VCaP (cell line): Measurements from ENCODE around the gene PGA3.
"Not testable (repeated sequence)": the region's sequence is repeated elsewhere in the genome, so short reads cannot be mapped to it uniquely, and the experiment has no call there.

Experiments
- H3K27ac ChIP-seq: fragments of 450-650 bp; 2 replicates; pipeline ENCODE4 v1.5.1; 2017
- TF ChIP-seq, protein P1 (sequence below): fragments of 450-650 bp; conservative IDR thresholded peaks from 2 replicates; pipeline ENCODE4 v1.5.1; 2017; ENCODE audit warnings: mild to moderate bottlenecking, moderate library complexity

PGA3 gene

DNA sequence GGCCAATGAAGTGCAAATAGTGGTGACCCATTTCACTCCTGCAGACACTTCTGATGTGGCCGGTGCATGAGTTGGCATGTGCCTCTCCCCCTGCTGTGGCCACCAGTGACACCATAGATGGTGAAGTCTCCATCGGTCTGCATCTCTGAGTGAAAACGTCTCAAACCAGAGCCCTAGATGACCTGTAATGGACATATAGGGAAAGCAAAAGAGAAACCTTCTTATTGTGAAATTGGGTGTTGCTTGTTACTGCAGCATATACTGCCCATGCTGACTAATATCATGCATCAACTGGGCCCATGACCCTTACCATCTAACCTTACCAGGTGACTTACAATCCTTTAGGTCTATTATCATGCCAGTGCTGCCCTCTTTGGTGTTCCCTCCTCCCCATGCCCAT, 30.4 kb upstream of the PGA3 start:
- H3K27ac ChIP-seq = peak overlapping the region; percentile 43
- TF ChIP-seq, protein P1, sequence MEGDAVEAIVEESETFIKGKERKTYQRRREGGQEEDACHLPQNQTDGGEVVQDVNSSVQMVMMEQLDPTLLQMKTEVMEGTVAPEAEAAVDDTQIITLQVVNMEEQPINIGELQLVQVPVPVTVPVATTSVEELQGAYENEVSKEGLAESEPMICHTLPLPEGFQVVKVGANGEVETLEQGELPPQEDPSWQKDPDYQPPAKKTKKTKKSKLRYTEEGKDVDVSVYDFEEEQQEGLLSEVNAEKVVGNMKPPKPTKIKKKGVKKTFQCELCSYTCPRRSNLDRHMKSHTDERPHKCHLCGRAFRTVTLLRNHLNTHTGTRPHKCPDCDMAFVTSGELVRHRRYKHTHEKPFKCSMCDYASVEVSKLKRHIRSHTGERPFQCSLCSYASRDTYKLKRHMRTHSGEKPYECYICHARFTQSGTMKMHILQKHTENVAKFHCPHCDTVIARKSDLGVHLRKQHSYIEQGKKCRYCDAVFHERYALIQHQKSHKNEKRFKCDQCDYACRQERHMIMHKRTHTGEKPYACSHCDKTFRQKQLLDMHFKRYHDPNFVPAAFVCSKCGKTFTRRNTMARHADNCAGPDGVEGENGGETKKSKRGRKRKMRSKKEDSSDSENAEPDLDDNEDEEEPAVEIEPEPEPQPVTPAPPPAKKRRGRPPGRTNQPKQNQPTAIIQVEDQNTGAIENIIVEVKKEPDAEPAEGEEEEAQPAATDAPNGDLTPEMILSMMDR = no peak

DNA sequence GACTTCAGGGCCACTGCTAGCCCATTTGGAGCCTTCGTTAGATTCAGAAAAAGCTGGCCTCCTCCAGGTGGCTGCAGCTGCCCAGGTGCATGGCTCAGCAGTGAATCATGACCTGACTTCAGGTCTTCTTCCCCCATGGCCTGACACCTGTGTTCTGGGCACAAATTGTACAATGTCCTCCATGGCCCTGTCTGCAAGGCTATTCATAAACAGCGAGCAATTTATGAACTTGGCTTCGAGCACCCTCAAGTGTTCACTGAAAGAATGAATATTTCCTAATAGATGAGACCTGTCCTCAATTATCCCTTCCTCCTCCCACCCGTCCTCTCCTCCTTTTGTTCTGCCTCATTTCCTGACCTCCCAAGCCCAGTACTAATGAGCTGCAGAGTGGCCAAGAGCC, 29.9 kb upstream of the PGA3 start:
- H3K27ac ChIP-seq = peak overlapping the region; percentile 43; the same call in 1 of the 2 replicates
- TF ChIP-seq, protein P1 = peak; percentile 75

DNA sequence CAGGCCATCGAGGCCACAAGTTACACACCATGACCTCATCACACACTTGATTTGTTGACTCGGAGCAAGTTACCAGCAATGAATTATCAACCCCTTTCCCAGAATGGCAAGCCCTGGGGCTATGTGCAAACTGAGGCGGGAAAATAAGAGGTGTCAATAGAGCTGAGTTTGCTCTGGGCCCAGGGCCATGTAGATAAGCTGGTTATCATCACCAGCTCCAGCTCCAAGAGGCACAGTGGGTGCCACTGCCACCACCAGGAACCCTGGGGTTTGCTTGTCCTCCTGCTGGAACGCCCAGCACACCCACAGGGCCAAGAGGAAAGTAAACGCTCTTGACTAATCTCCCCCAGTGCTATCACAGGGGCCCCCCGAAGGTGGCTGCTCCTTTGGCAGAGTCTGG, 29.0 kb upstream of the PGA3 start:
- TF ChIP-seq, protein P1 = no peak
- no peak overlapping the region for H3K27ac ChIP-seq

DNA sequence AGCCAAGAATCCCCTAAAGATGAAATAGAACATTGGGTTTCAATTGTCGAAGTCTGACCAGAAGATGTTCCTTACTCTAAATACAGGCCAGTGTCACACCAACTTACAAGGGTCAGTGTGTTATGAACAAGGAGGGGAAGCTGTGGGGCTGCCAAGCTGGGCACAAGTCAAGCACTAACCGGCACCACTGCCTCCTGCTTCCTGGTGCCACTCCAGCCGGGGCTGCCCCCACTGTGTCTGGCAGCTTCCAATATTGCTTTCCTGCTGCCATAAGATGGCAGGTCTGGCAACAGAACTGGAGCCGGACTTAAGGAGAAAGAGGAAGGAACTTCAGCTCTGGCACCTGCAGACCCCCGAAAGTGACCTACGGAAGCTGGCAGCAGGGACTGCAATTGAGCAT, 28.4 kb upstream of the PGA3 start:
- no peak overlapping the region for H3K27ac ChIP-seq
- TF ChIP-seq, protein P1 = no peak

DNA sequence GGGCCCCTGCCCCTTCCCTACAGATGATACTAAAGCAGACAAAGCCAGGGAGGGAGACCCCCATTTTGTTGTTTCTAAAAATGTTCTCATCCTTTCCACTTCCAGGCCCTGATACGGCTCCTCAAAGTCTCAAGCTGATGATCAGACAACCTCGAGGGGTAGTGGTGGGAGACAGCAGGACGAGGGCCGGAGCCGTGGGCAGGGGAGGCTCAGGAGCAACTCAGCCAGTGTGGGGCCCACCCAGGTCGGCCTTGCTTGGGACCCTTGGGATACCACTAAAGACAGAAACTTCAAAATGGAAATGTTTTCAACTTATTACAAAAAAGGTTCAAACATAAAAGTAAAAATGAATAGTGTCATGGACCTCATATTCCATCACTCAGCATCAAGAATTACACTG, 26.9 kb upstream of the PGA3 start:
- H3K27ac ChIP-seq = no peak overlapping the region
- TF ChIP-seq, protein P1 = no peak

DNA sequence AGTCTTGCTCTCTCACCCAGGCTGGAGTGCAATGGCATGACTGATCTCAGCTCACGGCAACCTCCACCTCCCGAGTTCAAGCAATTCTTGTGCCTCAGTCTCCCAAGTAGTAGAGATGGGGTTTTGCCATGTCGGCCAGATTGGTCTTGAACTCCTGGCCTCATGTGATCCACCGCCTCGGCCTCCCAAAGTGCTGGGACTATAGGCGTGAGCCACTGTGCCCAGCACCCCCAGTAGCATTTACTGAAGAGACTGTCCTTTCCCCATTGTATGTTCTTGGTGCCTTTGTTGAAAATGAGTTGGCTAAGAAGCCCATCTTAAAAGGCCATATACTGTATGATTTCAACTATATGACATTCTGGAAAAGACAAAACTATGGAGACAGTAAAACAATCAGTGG, 23.1 kb upstream of the PGA3 start:
- not testable (repeated sequence) for H3K27ac ChIP-seq

DNA sequence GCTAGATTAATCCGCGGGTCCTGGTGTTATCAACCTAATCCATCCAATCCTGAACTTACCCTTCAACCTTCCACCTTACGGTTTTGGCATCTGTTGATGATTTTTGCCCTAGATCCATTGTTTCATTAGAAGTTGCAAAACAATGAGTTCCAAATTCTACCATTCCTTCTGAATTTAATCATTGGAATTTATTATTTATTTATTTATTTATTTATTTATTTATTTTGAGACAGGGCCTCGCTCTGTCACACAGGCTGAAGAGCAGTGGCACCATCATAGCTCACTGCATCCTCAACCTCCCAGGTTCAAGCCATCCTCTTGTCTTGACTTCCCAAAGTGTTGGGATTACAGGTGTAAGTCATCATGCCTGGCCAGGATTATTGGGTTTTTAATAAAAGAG, 21.8 kb upstream of the PGA3 start:
- H3K27ac ChIP-seq = no peak overlapping the region
- TF ChIP-seq, protein P1 = no peak

DNA sequence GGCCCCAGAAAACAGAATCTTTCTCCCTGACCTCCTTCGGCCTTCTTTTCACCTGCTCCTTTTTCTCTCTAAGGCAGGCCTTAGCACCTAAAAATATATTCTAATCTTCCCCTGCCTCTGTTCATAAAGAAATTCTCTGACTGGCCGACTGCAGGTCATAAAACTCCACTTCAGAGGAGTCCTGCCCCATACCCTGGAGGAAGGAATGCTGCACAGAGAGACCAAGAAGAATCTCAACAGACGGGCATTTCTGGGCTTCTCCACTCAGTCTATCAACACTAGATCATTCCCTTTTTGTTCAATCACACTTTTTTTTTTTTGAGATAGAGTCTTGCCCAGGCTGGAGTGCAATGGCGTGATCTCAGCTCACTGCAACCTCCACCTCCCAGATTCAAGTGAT, 19.7 kb upstream of the PGA3 start:
- TF ChIP-seq, protein P1 = no peak
- no peak overlapping the region for H3K27ac ChIP-seq
